ENCODE results near the gene AKAP13. TPM values are rescaled to one million over a fixed set of nuclear protein-coding genes. Genes with fewer than 3 reads are reported as not detected.

The AKAP13 gene
- total RNA-seq, 4 donors from 2014 or later = 128 to 460 (median 243) TPM

- H3K9me3 ChIP-seq = no peaks in the 10 kb centered on the region
- H3K27me3 ChIP-seq = no peaks in the 10 kb centered on the region
- H3K27ac ChIP-seq = peak overlapping the region in 1 of 2 donors; percentile 29
- no peak for DNase-seq
- no peak overlapping the region for H3K4me3 ChIP-seq
- intact Hi-C loops (cut with DNase I; ENCODE audit: low total_unique reads) = no loop called here
- H3K36me3 ChIP-seq = no peaks in the 10 kb centered on the region
- TF ChIP-seq POLR2A (IDR thresholded peaks at IDR 0.05) = no peak
- peaks cover 0 to 8% of the 10 kb centered on the region in 2 donors for H3K4me1 ChIP-seq
These were observed 113.8 kb downstream of the AKAP13 start for GRCh38 chr15:85494048-85494777.

GRCh38 chr15:85495096-85495495, 114.7 kb downstream of the AKAP13 start:
- no peaks in the 10 kb centered on the region for H3K36me3 ChIP-seq
- peak overlapping the region in 1 of 2 donors; percentile 29 for H3K27ac ChIP-seq
- no peaks in the 10 kb centered on the region for H3K9me3 ChIP-seq
- no peak for DNase-seq
- no peak overlapping the region for H3K4me3 ChIP-seq
- intact Hi-C loops (cut with DNase I; ENCODE audit: low total_unique reads) = no loop called here
- peaks cover 3 to 15% of the 10 kb centered on the region in 2 donors for H3K4me1 ChIP-seq
- H3K27me3 ChIP-seq = no peaks in the 10 kb centered on the region
- TF ChIP-seq POLR2A (IDR thresholded peaks at IDR 0.05) (no peak), CTCF (IDR thresholded peaks at IDR 0.05) (no peak)

- no peak for DNase-seq
- no peak overlapping the region for H3K4me3 ChIP-seq
- peak overlapping the region in 1 of 2 donors; percentile 29 for H3K27ac ChIP-seq
- H3K36me3 ChIP-seq = no peaks in the 10 kb centered on the region
- H3K27me3 ChIP-seq = no peaks in the 10 kb centered on the region
- TF ChIP-seq CTCF (IDR thresholded peaks at IDR 0.05) = no peak
- no peak for TF ChIP-seq POLR2A (IDR thresholded peaks at IDR 0.05)
- no peaks in the 10 kb centered on the region for H3K9me3 ChIP-seq
- peaks cover 5 to 15% of the 10 kb centered on the region in 2 donors for H3K4me1 ChIP-seq
- intact Hi-C loops (cut with DNase I; ENCODE audit: low total_unique reads) = no loop called here
These were observed 115.1 kb downstream of the AKAP13 start for GRCh38 chr15:85495544-85495943.

- no peak overlapping the region for H3K4me3 ChIP-seq
- intact Hi-C loops (cut with DNase I; ENCODE audit: low total_unique reads) = no loop called here
- H3K4me1 ChIP-seq = peaks cover 5 to 15% of the 10 kb centered on the region in 2 donors
- no peaks in the 10 kb centered on the region for H3K36me3 ChIP-seq
- TF ChIP-seq CTCF (IDR thresholded peaks at IDR 0.05) (no peak), POLR2A (IDR thresholded peaks at IDR 0.05) (no peak)
- H3K9me3 ChIP-seq = no peaks in the 10 kb centered on the region
- no peak for DNase-seq
- H3K27me3 ChIP-seq = no peaks in the 10 kb centered on the region
- peak overlapping the region in 1 of 2 donors; percentile 29 for H3K27ac ChIP-seq
These were observed 115.7 kb downstream of the AKAP13 start for GRCh38 chr15:85496151-85496550.

GRCh38 chr15:85496551-85497171, 116.3 kb downstream of the AKAP13 start:
- intact Hi-C loops (cut with DNase I; ENCODE audit: low total_unique reads) = no loop called here
- H3K4me1 ChIP-seq = peaks cover 5 to 18% of the 10 kb centered on the region in 2 donors

More at GRCh38 chr15:85496551-85497171, 116.3 kb downstream of the AKAP13 start:
- peak overlapping the region in 1 of 2 donors; percentile 14 for H3K27ac ChIP-seq
- DNase-seq = no peak
- no peaks in the 10 kb centered on the region for H3K9me3 ChIP-seq
- H3K36me3 ChIP-seq = no peaks in the 10 kb centered on the region
- no peak overlapping the region for H3K4me3 ChIP-seq
- no peaks in the 10 kb centered on the region for H3K27me3 ChIP-seq
- TF ChIP-seq CTCF (IDR thresholded peaks at IDR 0.05) (no peak), POLR2A (IDR thresholded peaks at IDR 0.05) (no peak)

Measured in uterus (tissue), 4 donors.